Liver (tissue), 3 donors: ENCODE results near the gene ARSJ.

Source experiments
- CTCF ChIP-seq: fragments of 150-350 bp; IDR thresholded peaks from 2 replicates; pipeline ENCODE4 v1.5.1; 2017; ENCODE audit warnings: improper control_type of control experiment, low read depth, low read length; ENCODE audit not compliant: missing input control
- HNF4A ChIP-seq, 2 donors: conservative IDR thresholded peaks; 2 replicates each; pipeline ENCODE4 v1.6.1; 2016; ENCODE audit warnings: antibody characterized with exemption in 2 of 2, mild to moderate bottlenecking in 2 of 2
- RAD21 ChIP-seq, 2 donors: IDR thresholded peaks; 2 replicates each; pipeline ENCODE4 v1.6.1; 2016; ENCODE audit warnings: antibody characterized with exemption in 2 of 2, mild to moderate bottlenecking in 2 of 2
- SP1 ChIP-seq: IDR thresholded peaks from 2 replicates; pipeline ENCODE4 v1.6.1; 2018; ENCODE audit warnings: antibody characterized with exemption, mild to moderate bottlenecking
- TAF1 ChIP-seq: conservative IDR thresholded peaks from 2 replicates; pipeline ENCODE4 v1.6.1; 2016; ENCODE audit warnings: antibody characterized with exemption, mild to moderate bottlenecking
- ZBTB33 ChIP-seq: IDR thresholded peaks from 2 replicates; pipeline ENCODE4 v1.6.1; 2016; ENCODE audit warnings: antibody characterized with exemption
- donor health status: healthy.
- donor health status: healthy.

- TF ChIP-seq CTCF (no peak), ZBTB33 (no peak), RAD21 (IDR thresholded peaks at IDR 0.05) (no peak), SP1 (no peak), TAF1 (no peak), HNF4A (conservative IDR thresholded peaks at IDR 0.05) (no peak)
These were observed 21.5 kb downstream of the ARSJ start for GRCh38 chr4:113957956-113958355.
